SK-MEL-5 (cell line): ENCODE measurements around the gene GTPBP6. TPM values are rescaled to one million over a fixed set of nuclear protein-coding genes. Genes with fewer than 3 reads are reported as not detected.
"Not testable (repeated sequence)": the region's sequence is repeated elsewhere in the genome, so short reads cannot be mapped to it uniquely, and the experiment has no call there.

Experiments
- DNase-seq: peaks from one replicate; pipeline ENCODE4 v3.0.0-alpha.2; 2016; ENCODE audit warnings: low read depth, low spot score
- in situ Hi-C: cut with HindIII; loops from 2 replicates; pipeline ENCODE4 v1.10.0; 2016; ENCODE audit warnings: low sequenced_read_pairs, high pct_unique_total_duplicates, low pct_unique_long_range_greater_than_20kb
- total RNA-seq: library from RNA; depleted of rRNA; stranded (reverse); fragments of >200 nt; shearing (Covaris generic); gene quantifications from 2 replicates; pipeline ENCODE4 v1.2.3, GENCODE V29; 2014; rRNA removed

Gene GTPBP6
- total RNA-seq, 1 experiment from 2014 or later, result 15.3 TPM

DNA sequence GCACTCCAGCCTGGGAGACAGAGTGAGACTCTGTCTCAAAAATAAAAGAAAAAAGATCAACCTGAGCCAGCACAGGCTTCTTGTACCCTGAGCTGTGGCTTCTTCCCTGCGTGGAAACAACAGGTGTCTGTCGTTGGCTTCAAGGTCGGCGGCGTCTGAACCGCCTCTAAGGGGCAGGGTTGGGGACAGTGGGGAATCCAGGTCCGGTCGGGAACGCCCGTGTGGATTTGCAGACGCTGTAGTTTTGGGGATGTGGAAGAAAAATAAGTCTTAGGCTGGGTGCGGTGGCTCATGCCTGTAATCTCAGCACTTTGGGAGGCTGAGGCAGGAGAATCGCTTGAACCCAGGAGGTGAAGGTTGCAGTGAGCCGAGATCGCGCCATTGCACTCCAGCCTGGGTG is 54.6 kb downstream of the GTPBP6 start:
- DNase-seq, in situ Hi-C loops: not testable (repeated sequence)

GRCh38 chrX:262381-262909 is 56.2 kb downstream of the GTPBP6 start:
- DNase-seq, result no peak
- in situ Hi-C loops, result no loop called here

DNA sequence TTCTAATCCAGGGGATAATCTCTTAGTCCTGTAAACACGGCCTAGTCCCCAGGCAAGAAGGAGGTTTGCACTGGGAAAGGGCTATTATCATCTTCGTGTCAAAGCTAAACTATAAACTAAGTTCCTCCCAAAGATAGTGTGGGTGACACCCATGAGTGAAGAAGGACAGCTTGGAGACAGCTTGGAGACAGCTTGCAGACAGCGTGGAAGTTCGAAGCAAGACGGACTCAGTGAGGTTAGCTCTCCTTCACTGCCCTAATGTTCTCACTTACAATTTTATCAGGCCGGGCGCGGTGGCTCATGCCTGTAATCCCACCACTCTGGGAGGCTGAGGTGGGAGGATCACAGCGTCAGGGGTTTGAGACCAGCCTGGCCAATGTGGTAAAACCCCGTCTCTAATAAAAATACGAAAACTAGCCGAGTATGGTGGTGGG is 56.7 kb downstream of the GTPBP6 start:
- DNase-seq, result no peak
- in situ Hi-C loops, result no loop called here

DNA sequence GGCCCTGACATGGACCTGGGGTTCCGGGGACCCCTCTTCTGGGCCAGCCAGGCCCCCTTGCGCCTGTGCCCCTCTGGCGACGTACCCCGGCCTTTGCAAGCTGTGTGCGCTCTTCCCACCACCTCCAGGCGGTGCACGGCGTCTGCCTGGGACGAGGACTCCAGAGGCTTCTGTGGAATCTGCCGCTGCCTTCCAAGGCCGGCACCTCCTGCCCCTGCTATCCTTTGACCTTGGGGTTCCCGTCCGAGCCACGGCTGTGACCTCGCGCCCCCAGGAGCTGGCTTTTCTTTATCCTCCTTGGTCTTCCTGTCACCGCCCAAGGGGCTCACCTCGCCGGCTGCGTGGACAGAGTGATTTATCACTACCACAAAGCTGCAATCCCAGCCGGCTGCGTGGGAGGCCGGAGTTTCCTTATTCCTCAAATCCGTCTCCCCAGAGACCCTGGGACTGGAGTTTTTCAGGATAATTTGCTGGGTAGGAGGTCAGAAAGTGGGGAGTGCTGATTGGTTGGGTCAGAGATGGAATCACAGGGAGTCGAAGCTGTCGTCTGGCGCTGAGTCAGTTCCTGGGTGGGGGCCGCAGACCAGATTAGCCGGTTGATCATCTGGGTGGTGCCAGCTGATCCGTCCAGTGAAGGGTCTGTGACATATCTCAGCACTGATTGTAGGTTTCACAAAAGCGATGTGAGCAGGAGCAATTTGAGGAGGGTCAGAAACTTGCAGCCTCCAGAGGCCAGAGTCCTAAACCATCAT is 57.3 kb downstream of the GTPBP6 start:
- in situ Hi-C loops, result no loop called here
- no peak for DNase-seq

GRCh38 chrX:259692-260355 is 58.8 kb downstream of the GTPBP6 start:
- in situ Hi-C loops, result no loop called here
- no peak for DNase-seq

GRCh38 chrX:258291-259040 is 60.1 kb downstream of the GTPBP6 start:
- in situ Hi-C loops, result no loop called here
- DNase-seq, result no peak

GRCh38 chrX:257681-258289 is 60.8 kb downstream of the GTPBP6 start:
- in situ Hi-C loops, result no loop called here
- no peak for DNase-seq

GRCh38 chrX:257054-257453 is 61.5 kb downstream of the GTPBP6 start:
- DNase-seq, in situ Hi-C loops: not testable (repeated sequence)

- in situ Hi-C loops, result no loop called here
- no peak for DNase-seq
Measured at GRCh38 chrX:255923-256331, 62.7 kb downstream of the GTPBP6 start.

Other genes with a start within 250 kb of the GTPBP6 start
- 4.8 and 5.8 TPM in 2 replicates for gene PLCXD1, start 37.4 kb downstream of the GTPBP6 start, total RNA-seq
- 6.1 and 6.4 TPM in 2 replicates for gene PPP2R3B, start 68.1 kb upstream of the GTPBP6 start, total RNA-seq